ENCODE data around the gene MAST3. TPM values are rescaled to one million over a fixed set of nuclear protein-coding genes. Genes with fewer than 3 reads are reported as not detected.

MAST3 gene
- total RNA-seq, 1 donor from 2014 or later, result 13.4 TPM

DNA sequence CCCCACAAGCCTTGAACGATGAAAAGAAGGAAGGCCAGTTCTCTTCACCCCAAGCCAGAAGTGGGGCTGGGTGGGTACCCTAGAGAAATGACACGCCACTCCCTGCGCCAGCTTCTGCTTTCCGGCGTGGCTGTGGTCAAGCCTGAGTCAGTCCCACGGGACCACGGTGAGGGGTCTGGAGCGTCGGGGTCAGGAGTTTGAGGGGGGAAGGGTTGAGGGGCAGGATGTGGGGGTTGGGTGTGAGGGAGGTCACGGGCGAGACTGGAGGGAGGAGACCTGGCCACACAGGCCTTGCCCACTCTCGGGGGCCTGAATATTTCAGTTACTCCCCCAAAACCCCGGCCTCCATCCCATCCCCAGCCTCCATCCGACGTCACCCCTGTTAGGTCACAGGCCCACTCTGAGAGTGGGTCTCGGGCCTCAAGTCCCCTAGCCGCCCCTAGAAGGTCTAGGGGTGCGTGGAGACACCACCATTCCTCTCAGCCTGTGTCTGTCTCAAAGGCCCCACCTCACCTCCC lies 75.5 kb downstream of the MAST3 start:
- Mint-ChIP-seq H3K27ac (ENCODE audit: unreplicated experiment) (no peak overlapping the region), H3K4me3 (no peak overlapping the region), H3K27me3 (ENCODE audit: low read depth) (peaks cover 49% of the 10 kb centered on the region), H3K36me3 (ENCODE audit: low read depth) (peaks cover 6% of the 10 kb centered on the region), H3K4me1 (peaks cover 7% of the 10 kb centered on the region), H3K9me3 (no peaks in the 10 kb centered on the region)
- DNase-seq (ENCODE audit: low read depth, low spot score), result no peak
- TF ChIP-seq, protein P1, sequence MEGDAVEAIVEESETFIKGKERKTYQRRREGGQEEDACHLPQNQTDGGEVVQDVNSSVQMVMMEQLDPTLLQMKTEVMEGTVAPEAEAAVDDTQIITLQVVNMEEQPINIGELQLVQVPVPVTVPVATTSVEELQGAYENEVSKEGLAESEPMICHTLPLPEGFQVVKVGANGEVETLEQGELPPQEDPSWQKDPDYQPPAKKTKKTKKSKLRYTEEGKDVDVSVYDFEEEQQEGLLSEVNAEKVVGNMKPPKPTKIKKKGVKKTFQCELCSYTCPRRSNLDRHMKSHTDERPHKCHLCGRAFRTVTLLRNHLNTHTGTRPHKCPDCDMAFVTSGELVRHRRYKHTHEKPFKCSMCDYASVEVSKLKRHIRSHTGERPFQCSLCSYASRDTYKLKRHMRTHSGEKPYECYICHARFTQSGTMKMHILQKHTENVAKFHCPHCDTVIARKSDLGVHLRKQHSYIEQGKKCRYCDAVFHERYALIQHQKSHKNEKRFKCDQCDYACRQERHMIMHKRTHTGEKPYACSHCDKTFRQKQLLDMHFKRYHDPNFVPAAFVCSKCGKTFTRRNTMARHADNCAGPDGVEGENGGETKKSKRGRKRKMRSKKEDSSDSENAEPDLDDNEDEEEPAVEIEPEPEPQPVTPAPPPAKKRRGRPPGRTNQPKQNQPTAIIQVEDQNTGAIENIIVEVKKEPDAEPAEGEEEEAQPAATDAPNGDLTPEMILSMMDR (conservative IDR thresholded peaks at IDR 0.05), result no peak

DNA sequence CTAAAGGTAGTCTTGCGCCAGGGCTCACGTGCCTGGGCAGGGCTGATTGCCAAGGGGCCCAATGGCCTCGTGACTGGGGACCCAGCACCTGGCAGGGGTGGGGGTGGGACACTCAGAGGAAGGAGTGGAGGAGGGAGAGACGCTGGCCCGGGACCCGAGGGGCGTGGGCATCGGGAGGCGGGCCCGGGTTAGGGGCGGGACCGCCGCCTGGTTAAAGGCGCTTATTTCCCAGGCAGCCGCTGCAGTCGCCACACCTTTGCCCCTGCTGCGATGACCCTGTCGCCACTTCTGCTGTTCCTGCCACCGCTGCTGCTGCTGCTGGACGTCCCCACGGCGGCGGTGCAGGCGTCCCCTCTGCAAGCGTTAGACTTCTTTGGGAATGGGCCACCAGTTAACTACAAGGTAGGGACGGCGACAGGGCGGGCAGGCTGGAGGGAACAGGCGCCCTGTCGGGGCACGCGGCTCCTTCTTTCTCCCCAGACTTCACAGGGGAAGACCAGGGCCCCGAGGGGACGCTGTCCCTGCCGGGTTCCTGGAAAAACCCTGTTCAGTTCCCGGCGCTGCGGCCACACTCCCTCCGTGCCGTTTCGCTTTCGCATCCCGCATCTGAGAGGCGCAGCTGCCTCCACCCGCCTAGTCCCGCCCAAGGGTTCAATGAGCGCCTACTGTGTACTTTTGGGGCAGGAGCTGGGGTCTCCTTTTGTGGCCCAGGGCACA lies 76.2 kb downstream of the MAST3 start, which contains the start of gene IFI30:
IFI30 (plus strand) TSS at position 242 of the 717 bp plus-strand sequence; CDS start at position 271, 29 bp downstream.
- peaks cover 53% of the 10 kb centered on the region for H3K27me3 Mint-ChIP-seq (ENCODE audit: low read depth)
- no peaks in the 10 kb centered on the region for H3K9me3 Mint-ChIP-seq
- H3K4me3 Mint-ChIP-seq, result peak within 1 kb of the TSS; percentile 62
- TF ChIP-seq, protein P1 (conservative IDR thresholded peaks at IDR 0.05), result no peak
- DNase-seq (ENCODE audit: low read depth, low spot score), result no peak
- H3K36me3 Mint-ChIP-seq (ENCODE audit: low read depth), result peaks cover 5% of the 10 kb centered on the region
- H3K4me1 Mint-ChIP-seq, result peaks cover 7% of the 10 kb centered on the region
- H3K27ac Mint-ChIP-seq (ENCODE audit: unreplicated experiment), result no peak within 1 kb of the TSS

DNA sequence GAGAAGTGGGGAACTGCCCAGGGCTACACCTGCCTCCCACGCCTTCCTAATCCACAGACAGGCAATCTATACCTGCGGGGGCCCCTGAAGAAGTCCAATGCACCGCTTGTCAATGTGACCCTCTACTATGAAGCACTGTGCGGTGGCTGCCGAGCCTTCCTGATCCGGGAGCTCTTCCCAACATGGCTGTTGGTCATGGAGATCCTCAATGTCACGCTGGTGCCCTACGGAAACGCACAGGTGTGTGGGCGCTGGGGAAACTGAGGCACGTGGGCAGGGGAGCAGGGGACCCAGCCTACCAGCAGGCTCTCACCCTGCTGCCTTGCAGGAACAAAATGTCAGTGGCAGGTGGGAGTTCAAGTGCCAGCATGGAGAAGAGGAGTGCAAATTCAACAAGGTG lies 77.4 kb downstream of the MAST3 start:
- H3K4me3 Mint-ChIP-seq, result no peak overlapping the region
- peaks cover 5% of the 10 kb centered on the region for H3K36me3 Mint-ChIP-seq (ENCODE audit: low read depth)
- no peaks in the 10 kb centered on the region for H3K9me3 Mint-ChIP-seq
- H3K27me3 Mint-ChIP-seq (ENCODE audit: low read depth), result peaks cover 57% of the 10 kb centered on the region
- TF ChIP-seq, protein P1 (conservative IDR thresholded peaks at IDR 0.05), result no peak
- H3K27ac Mint-ChIP-seq (ENCODE audit: unreplicated experiment), result no peak overlapping the region
- peaks cover 7% of the 10 kb centered on the region for H3K4me1 Mint-ChIP-seq
- no peak for DNase-seq (ENCODE audit: low read depth, low spot score)

DNA sequence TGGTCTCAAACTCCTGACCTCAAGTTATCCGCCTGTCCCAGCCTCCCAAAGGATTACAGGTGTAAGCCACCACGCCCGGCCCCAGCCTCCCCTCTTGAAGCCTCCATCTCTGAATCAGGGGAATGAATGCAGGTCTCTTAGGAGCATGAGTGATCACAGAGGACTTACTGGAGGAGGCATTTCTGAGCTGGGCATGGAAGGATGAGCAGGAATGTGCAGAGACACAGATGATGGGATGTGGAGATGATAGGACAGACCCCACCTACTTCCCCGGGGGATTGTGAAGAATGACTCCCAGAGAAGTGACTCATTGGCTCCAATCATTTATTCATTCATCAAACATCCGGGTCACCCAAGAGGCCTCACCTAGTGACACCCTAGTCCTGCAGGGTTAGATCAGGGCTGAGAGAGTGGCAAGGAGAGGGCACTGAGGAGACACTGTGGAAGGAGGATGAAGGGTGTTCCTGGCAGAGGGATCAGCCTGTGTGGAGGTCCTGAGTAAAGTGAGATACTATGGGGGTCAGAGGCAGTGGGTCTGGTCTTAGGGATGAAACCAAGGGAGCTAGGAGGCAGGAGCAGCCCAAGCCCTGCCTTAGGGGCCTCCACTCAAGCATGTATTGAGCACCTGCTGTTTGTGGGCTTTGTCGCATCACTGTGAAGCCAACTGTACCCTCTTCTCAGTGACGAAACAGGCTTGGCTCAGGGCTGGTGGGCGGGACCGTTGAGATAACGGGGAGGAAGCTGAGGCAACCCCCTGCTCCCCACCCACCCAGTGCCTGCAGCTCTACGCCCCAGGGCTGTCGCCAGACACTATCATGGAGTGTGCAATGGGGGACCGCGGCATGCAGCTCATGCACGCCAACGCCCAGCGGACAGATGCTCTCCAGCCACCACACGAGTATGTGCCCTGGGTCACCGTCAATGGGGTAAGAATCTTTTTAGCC lies 79.1 kb downstream of the MAST3 start:
- DNase-seq (ENCODE audit: low read depth, low spot score), result no peak
- Mint-ChIP-seq H3K36me3 (ENCODE audit: low read depth) (no peaks in the 10 kb centered on the region), H3K27me3 (ENCODE audit: low read depth) (peaks cover 57% of the 10 kb centered on the region), H3K4me3 (no peak overlapping the region), H3K4me1 (peaks cover 7% of the 10 kb centered on the region), H3K27ac (ENCODE audit: unreplicated experiment) (no peak overlapping the region), H3K9me3 (no peaks in the 10 kb centered on the region)
- TF ChIP-seq, protein P1 (conservative IDR thresholded peaks at IDR 0.05), result no peak

DNA sequence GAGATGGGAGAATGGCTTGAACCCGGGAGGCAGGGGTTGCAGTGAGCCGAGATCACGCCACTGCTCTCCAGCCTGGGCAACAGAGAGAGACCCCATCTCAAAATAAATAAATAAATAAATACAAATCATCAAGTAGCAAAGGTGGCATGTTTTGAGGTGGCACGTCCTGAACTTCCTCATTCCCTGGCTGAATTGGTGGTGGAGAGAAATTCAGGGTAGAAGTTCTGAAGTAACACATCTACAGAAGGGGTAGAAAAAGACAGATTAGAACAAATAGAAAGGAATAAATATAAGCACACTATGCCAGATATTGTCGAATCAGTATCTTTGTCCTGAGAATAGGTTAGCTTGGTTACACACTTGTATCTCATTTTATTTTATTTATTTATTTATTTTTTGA lies 82.4 kb downstream of the MAST3 start:
- Mint-ChIP-seq H3K27ac (ENCODE audit: unreplicated experiment) (no peak overlapping the region), H3K4me1 (no peaks in the 10 kb centered on the region), H3K9me3 (no peaks in the 10 kb centered on the region), H3K36me3 (ENCODE audit: low read depth) (no peaks in the 10 kb centered on the region), H3K4me3 (no peak overlapping the region), H3K27me3 (ENCODE audit: low read depth) (peaks cover 35% of the 10 kb centered on the region)
- TF ChIP-seq, protein P1 (conservative IDR thresholded peaks at IDR 0.05), result no peak
- no peak for DNase-seq (ENCODE audit: low read depth, low spot score)
